Epidermal melanocyte (primary cell): ENCODE data around the gene CFAP92.
"Not testable (repeated sequence)": the region's sequence is repeated elsewhere in the genome, so short reads cannot be mapped to it uniquely, and the experiment has no call there.

ENCODE experiments used
- DNase-seq: peaks from one replicate; pipeline ENCODE4 v3.0.0; 2011; ENCODE audit warnings: low spot score; ENCODE audit not compliant: insufficient read length

The CFAP92 gene

GRCh38 chr3:128942161-128942952, 51.5 kb downstream of the CFAP92 start:
- no peak for DNase-seq

DNA sequence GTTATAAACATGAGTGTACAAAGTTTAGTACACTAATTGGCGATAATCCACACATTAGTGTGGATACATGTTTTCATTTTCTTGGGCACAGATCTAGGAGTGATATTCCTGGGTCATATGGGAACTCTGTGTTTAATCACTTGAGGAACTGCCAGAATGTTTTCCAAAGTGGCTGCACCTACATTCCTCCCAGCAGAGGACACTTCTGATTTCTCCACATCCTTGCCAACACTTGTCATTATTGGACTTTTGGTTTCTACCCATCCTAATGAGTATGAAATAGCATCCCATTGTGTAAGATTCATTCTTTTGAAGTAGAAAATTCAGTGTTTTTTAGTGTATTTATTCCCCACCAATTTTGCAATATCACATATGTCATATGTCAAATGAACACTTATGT, 53.6 kb downstream of the CFAP92 start:
- no peak for DNase-seq

GRCh38 chr3:128936341-128936740, 57.5 kb downstream of the CFAP92 start:
- no peak for DNase-seq

DNA sequence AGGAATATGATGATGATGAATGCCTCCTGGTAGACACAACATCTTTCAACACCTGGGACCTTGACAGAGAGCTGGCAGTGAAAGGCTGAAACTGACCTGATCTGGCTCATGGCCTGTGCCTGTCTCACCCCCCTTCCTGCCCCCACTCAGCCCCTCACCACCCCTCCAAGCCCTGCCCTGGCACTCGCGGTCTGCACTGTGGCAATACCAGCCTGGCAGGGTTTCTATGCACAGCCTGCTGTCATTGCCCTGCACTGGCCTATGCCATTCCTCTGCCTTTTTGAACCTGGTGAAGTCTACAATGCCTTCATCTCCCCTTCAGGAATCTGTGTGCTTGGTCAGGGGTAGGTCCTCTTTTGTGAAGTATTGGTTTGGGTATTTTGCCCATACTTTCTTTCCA, 58.0 kb downstream of the CFAP92 start:
- no peak for DNase-seq

DNA sequence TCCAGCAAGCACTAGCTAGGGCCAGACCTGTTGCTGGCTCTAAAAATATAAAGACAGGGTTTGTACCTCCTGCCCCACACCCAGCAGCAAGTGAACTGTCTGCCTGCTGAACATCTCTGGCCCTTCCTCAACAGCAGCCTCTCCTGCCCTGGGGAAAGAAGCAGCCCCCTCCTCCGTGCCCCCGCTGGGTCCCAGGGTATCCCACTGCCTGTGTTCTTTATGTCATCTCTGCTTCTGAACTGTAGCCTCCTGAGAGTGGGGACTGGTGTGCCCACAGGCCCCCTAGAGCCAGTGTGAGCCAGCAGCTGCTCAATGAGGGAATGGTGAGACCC, 60.0 kb downstream of the CFAP92 start:
- no peak for DNase-seq

- DNase-seq, result no peak
Measured at GRCh38 chr3:128933213-128933921, 60.5 kb downstream of the CFAP92 start.

- no peak for DNase-seq
Measured at GRCh38 chr3:128932516-128933212, 61.2 kb downstream of the CFAP92 start.

DNA sequence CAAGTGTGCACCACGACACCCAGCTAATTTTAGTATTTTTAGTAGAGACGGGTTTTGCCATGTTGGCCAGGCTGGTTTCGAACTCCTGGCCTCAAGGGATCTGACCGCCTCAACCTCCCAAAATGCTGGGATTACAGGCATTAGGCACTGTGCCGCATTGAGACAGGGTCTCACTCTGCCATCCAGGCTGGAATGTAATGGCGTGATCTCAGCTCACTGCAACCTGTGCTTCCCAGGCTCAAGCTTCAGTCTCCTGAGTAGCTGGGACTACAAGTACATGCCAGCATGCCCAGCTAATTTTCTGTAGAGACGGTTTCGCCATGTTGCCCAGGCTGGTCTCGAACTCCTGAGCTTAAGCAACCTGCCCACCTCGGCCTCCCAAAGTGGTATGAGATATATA, 62.8 kb downstream of the CFAP92 start:
- no peak for DNase-seq

DNA sequence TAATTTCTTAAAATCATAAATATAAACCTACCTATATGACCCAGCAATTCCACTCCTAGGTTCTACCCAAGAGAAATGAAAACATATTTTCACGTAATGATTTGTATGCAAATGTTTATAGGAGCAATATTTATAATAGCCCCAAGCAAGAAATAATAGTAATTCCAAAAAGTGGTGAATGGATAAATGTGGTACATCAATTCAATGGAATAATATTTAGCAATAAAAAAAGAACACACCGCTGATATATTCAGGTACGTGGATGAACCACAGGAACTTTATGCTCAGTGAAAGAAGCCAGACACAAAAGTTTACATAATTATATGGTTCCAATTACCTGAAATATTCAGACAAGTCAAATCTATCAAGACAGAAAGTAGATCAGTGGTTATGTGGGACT, 64.5 kb downstream of the CFAP92 start:
- no peak for DNase-seq

- not testable (repeated sequence) for DNase-seq
Measured at GRCh38 chr3:128923986-128924385, 69.9 kb downstream of the CFAP92 start.

DNA sequence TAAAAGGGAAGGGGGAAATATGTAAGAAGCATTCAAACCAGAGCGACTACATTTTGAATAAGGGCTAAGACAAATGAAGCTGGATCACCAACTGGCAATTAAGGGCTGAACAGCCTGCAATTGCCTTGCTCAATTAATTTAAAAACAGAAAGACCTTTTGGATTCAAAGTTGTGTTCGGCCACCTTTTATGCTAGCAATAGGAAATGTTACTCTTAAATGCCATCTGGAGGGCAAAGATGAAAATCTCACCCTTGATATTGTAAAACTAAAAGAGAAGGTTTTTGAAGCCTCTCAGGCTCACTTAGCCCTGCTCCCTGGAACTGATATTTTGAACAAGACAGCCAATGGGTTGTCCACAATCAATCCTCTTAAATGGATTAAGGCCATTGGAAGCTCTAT, 70.3 kb downstream of the CFAP92 start:
- DNase-seq, result no peak

DNA sequence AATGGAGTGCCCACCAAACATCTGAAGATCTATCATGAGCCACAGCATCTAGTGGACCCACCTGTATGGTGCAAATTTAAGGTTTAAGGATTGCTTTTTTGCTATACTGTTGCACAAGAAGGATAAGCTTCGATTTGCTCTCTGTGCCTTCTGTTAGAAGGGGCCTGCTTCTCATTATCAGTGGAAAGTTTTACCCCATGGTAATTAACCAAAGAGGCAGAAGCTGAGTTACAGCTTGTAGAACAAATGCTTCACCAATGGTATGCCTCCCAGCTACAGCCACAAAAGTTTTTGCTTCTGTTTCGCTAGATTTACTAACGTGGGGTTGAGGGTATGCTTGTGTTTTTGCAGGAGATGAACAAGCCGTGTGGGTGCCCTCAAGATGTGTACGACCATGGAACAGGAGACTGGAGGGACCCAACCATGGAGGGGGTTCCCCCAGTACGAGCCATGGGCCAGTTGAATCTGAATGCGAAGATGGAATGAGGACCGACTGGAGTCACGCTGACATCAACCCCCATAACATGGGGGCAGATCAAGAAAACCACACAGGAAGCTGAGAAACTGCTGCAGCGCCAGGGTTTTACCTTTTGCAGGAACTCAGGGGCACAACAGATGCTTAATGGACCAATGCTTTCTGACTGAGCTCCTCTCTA, 70.9 kb downstream of the CFAP92 start:
- DNase-seq, result no peak

DNA sequence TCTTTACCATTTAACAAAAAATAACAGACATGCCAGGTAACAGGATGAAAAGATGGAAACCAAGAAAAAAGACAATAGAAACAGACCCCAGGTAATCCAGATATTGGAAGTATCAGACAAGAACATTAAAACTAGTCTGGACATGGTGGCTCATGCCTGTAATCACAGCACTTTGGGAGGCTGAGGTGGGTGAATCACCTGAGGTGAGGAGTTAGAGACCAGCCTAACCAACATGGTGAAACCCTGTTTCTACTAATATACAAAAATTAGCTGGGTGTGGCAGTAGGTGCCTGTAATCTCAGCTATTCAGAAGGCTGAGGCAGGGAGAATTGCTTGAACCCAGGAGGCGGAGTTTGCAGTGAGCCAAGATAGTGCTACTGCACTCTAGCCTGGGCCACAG, 73.9 kb downstream of the CFAP92 start:
- no peak for DNase-seq

DNA sequence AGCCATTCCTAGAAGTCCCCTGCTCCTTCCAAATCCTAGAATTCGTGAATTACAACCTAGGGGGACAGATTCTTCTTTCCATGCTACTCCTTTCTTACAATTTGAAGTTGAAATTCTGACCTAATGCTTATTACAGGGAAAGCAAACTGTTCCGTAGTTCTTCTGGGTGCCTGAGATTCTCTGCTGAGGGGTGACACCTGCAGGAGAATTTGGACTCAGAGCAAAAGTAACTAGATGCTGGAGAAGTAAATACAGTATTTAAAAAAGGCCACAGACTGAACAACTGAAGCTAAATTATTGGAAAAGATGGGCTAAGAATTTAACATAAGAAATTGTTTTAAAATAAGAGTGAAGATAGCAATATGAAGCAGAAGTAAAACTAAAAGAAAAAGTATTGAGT, 76.6 kb downstream of the CFAP92 start:
- no peak for DNase-seq

- DNase-seq, result no peak
Measured at GRCh38 chr3:128914966-128915645, 78.8 kb downstream of the CFAP92 start.

- DNase-seq, result no peak
Measured at GRCh38 chr3:128911911-128912310, 82.0 kb downstream of the CFAP92 start.

- no peak for DNase-seq
Measured at GRCh38 chr3:128910006-128910405, 83.9 kb downstream of the CFAP92 start.

- no peak for DNase-seq
Measured at GRCh38 chr3:128908951-128909350, 84.9 kb downstream of the CFAP92 start.

GRCh38 chr3:128907706-128908445, 86.0 kb downstream of the CFAP92 start:
- no peak for DNase-seq

- no peak for DNase-seq
Measured at GRCh38 chr3:128906804-128907525, 86.9 kb downstream of the CFAP92 start.
